ENCODE measurements around the gene KANTR. TPM values are rescaled to one million over a fixed set of nuclear protein-coding genes. Genes with fewer than 3 reads are reported as not detected.

The KANTR gene
- total and polyA plus RNA-seq, 4 experiments from 2014 or later = 1.6 to 23.4 (median 11.6) TPM

GRCh38 chrX:53126377-53126776 lies 32.4 kb downstream of the KANTR start:
- H3K4me3 ChIP-seq (ENCODE audit: low read length in 2 of 2) = no peak overlapping the region
- DNase-seq = no peak
- ChIA-PET CTCF (ENCODE audit: partially characterized antibody) (no interaction called here), POLR2A (ENCODE audit: partially characterized antibody) (no interaction called here)
- H3K27ac Mint-ChIP-seq = no peak overlapping the region
- H3K4me1 Mint-ChIP-seq = peaks cover 9 to 17% (median 13%) of the 10 kb centered on the region in 4 donors
- no peaks in the 10 kb centered on the region for H3K4me1 ChIP-seq (ENCODE audit: insufficient read depth, low read length)
- H3K36me3 Mint-ChIP-seq = peaks cover 7 to 12% of the 10 kb centered on the region in 2 donors
- H3K27ac ChIP-seq (ENCODE audit: low read depth, low read length) = no peak overlapping the region
- peak overlapping the region in 1 of 8 donors; percentile 3 for H3K4me3 Mint-ChIP-seq
- no peaks in the 10 kb centered on the region for H3K9me3 ChIP-seq (ENCODE audit: control insufficient read depth in 1 of 2, low read length in 2 of 2)
- H3K9me3 Mint-ChIP-seq = peaks cover 0 to 2% (median 0%) of the 10 kb centered on the region in 8 donors
- H3K27me3 Mint-ChIP-seq = no peaks in the 10 kb centered on the region
- H3K27me3 ChIP-seq (ENCODE audit: insufficient read depth, low read length) = no peaks in the 10 kb centered on the region
- no peaks in the 10 kb centered on the region for H3K36me3 ChIP-seq (ENCODE audit: insufficient read depth, low read length)
- intact Hi-C loops (cut with micrococcal nuclease) = no loop called here

- ChIA-PET CTCF (ENCODE audit: partially characterized antibody) (no interaction called here), POLR2A (ENCODE audit: partially characterized antibody) (no interaction called here)
- peaks cover 0 to 2% (median 0%) of the 10 kb centered on the region in 8 donors for H3K9me3 Mint-ChIP-seq
- Histone ChIP-seq H3K4me1 (ENCODE audit: insufficient read depth, low read length) (no peaks in the 10 kb centered on the region), H3K4me3 (ENCODE audit: low read length in 2 of 2) (no peak overlapping the region), H3K27me3 (ENCODE audit: insufficient read depth, low read length) (no peaks in the 10 kb centered on the region), H3K36me3 (ENCODE audit: insufficient read depth, low read length) (no peaks in the 10 kb centered on the region), H3K9me3 (ENCODE audit: control insufficient read depth in 1 of 2, low read length in 2 of 2) (no peaks in the 10 kb centered on the region), H3K27ac (ENCODE audit: low read depth, low read length) (no peak overlapping the region)
- no peak for DNase-seq
- no peaks in the 10 kb centered on the region for H3K27me3 Mint-ChIP-seq
- peaks cover 8 to 17% (median 10%) of the 10 kb centered on the region in 4 donors for H3K4me1 Mint-ChIP-seq
- no peak overlapping the region for H3K4me3 Mint-ChIP-seq
- H3K36me3 Mint-ChIP-seq = peaks cover 12 to 20% of the 10 kb centered on the region in 2 donors
- intact Hi-C loops (cut with micrococcal nuclease) = no loop called here
- no peak overlapping the region for H3K27ac Mint-ChIP-seq
Measured at GRCh38 chrX:53128097-53128749, 34.3 kb downstream of the KANTR start.

DNA sequence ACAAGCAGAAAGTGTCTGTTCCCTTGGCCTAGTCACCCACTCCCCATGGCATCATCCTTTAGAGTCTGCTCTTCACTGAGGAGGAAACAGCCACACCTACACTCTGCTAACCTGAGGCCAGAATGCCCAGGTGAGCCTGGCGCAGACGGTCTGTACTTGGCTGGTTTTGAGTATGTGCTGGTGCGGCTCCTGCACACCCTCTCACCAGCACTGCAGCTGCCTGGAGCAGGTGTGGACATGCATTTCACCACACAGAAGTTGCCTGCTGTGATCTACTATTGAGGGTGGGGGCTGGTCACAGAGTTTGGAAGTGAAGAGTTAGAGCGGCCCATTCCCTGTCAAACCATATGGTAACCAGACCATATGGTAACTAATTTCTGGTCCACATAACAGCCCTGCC lies 39.5 kb downstream of the KANTR start:
- POLR2A ChIA-PET (ENCODE audit: partially characterized antibody) = no interaction called here
- Histone ChIP-seq H3K4me1 (ENCODE audit: insufficient read depth, low read length) (no peaks in the 10 kb centered on the region), H3K27ac (ENCODE audit: low read depth, low read length) (no peak overlapping the region), H3K9me3 (ENCODE audit: control insufficient read depth in 1 of 2, low read length in 2 of 2) (no peaks in the 10 kb centered on the region), H3K4me3 (ENCODE audit: low read length in 2 of 2) (no peak overlapping the region), H3K36me3 (ENCODE audit: insufficient read depth, low read length) (no peaks in the 10 kb centered on the region), H3K27me3 (ENCODE audit: insufficient read depth, low read length) (no peaks in the 10 kb centered on the region)
- Mint-ChIP-seq H3K9me3 (no peaks in the 10 kb centered on the region), H3K27me3 (no peaks in the 10 kb centered on the region), H3K36me3 (peaks cover 16% of the 10 kb centered on the region in 2 donors), H3K4me3 (no peak overlapping the region), H3K4me1 (no peaks in the 10 kb centered on the region), H3K27ac (no peak overlapping the region)
- CTCF ChIA-PET (ENCODE audit: partially characterized antibody) = no interaction called here
- intact Hi-C loops (cut with micrococcal nuclease) = no loop called here
- DNase-seq = no peak

DNA sequence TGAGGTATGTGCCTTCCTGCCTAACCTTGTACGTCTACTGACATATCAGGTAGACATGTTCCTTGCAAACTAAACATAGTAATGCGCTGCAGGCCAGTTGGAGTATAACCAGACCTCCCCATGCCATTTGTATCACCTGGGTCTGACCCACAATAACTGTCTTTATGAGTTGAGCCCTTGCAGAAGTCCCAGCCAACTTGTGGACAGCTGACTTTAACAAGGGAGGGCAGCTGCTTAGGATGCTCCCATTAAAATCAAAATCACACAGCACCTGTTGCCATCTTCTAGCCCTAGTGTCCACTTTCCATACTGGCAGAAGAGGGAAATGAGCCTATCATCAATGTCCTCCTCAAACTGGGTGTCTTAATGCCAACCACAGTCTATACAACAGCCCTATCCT lies 41.6 kb downstream of the KANTR start:
- DNase-seq = no peak
- ChIA-PET CTCF (ENCODE audit: partially characterized antibody) (no interaction called here), POLR2A (ENCODE audit: partially characterized antibody) (no interaction called here)
- Histone ChIP-seq H3K36me3 (ENCODE audit: insufficient read depth, low read length) (no peaks in the 10 kb centered on the region), H3K4me1 (ENCODE audit: insufficient read depth, low read length) (no peaks in the 10 kb centered on the region), H3K27ac (ENCODE audit: low read depth, low read length) (no peak overlapping the region), H3K9me3 (ENCODE audit: control insufficient read depth in 1 of 2, low read length in 2 of 2) (no peaks in the 10 kb centered on the region), H3K4me3 (ENCODE audit: low read length in 2 of 2) (no peak overlapping the region), H3K27me3 (ENCODE audit: insufficient read depth, low read length) (no peaks in the 10 kb centered on the region)
- Mint-ChIP-seq H3K27me3 (no peaks in the 10 kb centered on the region), H3K36me3 (peaks cover 12 to 18% of the 10 kb centered on the region in 2 donors), H3K9me3 (no peaks in the 10 kb centered on the region), H3K4me3 (no peak overlapping the region), H3K4me1 (no peaks in the 10 kb centered on the region), H3K27ac (peak overlapping the region in 1 of 7 donors; percentile 5)
- intact Hi-C loops (cut with micrococcal nuclease) = no loop called here

- Histone ChIP-seq H3K36me3 (ENCODE audit: insufficient read depth, low read length) (no peaks in the 10 kb centered on the region), H3K27me3 (ENCODE audit: insufficient read depth, low read length) (no peaks in the 10 kb centered on the region), H3K9me3 (ENCODE audit: control insufficient read depth in 1 of 2, low read length in 2 of 2) (no peaks in the 10 kb centered on the region), H3K4me3 (ENCODE audit: low read length in 2 of 2) (no peak overlapping the region), H3K27ac (ENCODE audit: low read depth, low read length) (no peak overlapping the region), H3K4me1 (ENCODE audit: insufficient read depth, low read length) (no peaks in the 10 kb centered on the region)
- Mint-ChIP-seq H3K4me3 (no peak overlapping the region), H3K9me3 (no peaks in the 10 kb centered on the region), H3K27ac (no peak overlapping the region), H3K4me1 (no peaks in the 10 kb centered on the region), H3K27me3 (no peaks in the 10 kb centered on the region), H3K36me3 (peaks cover 0 to 16% of the 10 kb centered on the region in 2 donors)
- intact Hi-C loops (cut with micrococcal nuclease) = no loop called here
- CTCF ChIA-PET (ENCODE audit: partially characterized antibody) = no interaction called here
- POLR2A ChIA-PET (ENCODE audit: partially characterized antibody) = no interaction called here
- no peak for DNase-seq
Measured at GRCh38 chrX:53153581-53153980, 59.6 kb downstream of the KANTR start.

- intact Hi-C loops (cut with micrococcal nuclease) = no loop called here
- Histone ChIP-seq H3K9me3 (ENCODE audit: control insufficient read depth in 1 of 2, low read length in 2 of 2) (no peaks in the 10 kb centered on the region), H3K4me3 (ENCODE audit: low read length in 2 of 2) (no peak overlapping the region), H3K4me1 (ENCODE audit: insufficient read depth, low read length) (no peaks in the 10 kb centered on the region), H3K27me3 (ENCODE audit: insufficient read depth, low read length) (no peaks in the 10 kb centered on the region), H3K27ac (ENCODE audit: low read depth, low read length) (no peak overlapping the region), H3K36me3 (ENCODE audit: insufficient read depth, low read length) (no peaks in the 10 kb centered on the region)
- no peaks in the 10 kb centered on the region for H3K27me3 Mint-ChIP-seq
- ChIA-PET CTCF (ENCODE audit: partially characterized antibody) (no interaction called here), POLR2A (ENCODE audit: partially characterized antibody) (no interaction called here)
- no peak for DNase-seq
- no peak overlapping the region for H3K27ac Mint-ChIP-seq
- H3K9me3 Mint-ChIP-seq = no peaks in the 10 kb centered on the region
- no peak overlapping the region for H3K4me3 Mint-ChIP-seq
- H3K36me3 Mint-ChIP-seq = peaks cover 0 to 25% of the 10 kb centered on the region in 2 donors
- peaks cover 0 to 2% (median 0%) of the 10 kb centered on the region in 4 donors for H3K4me1 Mint-ChIP-seq
Measured at GRCh38 chrX:53155512-53156206, 61.7 kb downstream of the KANTR start.

GRCh38 chrX:53156207-53156596 lies 62.3 kb downstream of the KANTR start:
- H3K27me3 Mint-ChIP-seq = no peaks in the 10 kb centered on the region
- CTCF ChIA-PET (ENCODE audit: partially characterized antibody) = no interaction called here
- H3K36me3 Mint-ChIP-seq = peaks cover 0 to 27% of the 10 kb centered on the region in 2 donors

More at GRCh38 chrX:53156207-53156596, 62.3 kb downstream of the KANTR start:
- H3K27ac Mint-ChIP-seq = no peak overlapping the region
- peaks cover 0 to 2% (median 0%) of the 10 kb centered on the region in 4 donors for H3K4me1 Mint-ChIP-seq
- no peak for DNase-seq
- H3K27me3 ChIP-seq (ENCODE audit: insufficient read depth, low read length) = no peaks in the 10 kb centered on the region
- H3K4me1 ChIP-seq (ENCODE audit: insufficient read depth, low read length) = no peaks in the 10 kb centered on the region
- POLR2A ChIA-PET (ENCODE audit: partially characterized antibody) = no interaction called here
- no peak overlapping the region for H3K27ac ChIP-seq (ENCODE audit: low read depth, low read length)
- H3K4me3 Mint-ChIP-seq = no peak overlapping the region
- no peaks in the 10 kb centered on the region for H3K9me3 ChIP-seq (ENCODE audit: control insufficient read depth in 1 of 2, low read length in 2 of 2)
- no peak overlapping the region for H3K4me3 ChIP-seq (ENCODE audit: low read length in 2 of 2)
- intact Hi-C loops (cut with micrococcal nuclease) = no loop called here
- H3K9me3 Mint-ChIP-seq = no peaks in the 10 kb centered on the region
- no peaks in the 10 kb centered on the region for H3K36me3 ChIP-seq (ENCODE audit: insufficient read depth, low read length)

Measured in CD4-positive, alpha-beta memory T cell (primary cell).